HepG2 (cell line): Measurements from ENCODE around the gene RTEL1. TPM values are rescaled to one million over a fixed set of nuclear protein-coding genes. Genes with fewer than 3 reads are reported as not detected.

ENCODE experiments used
- ATAC-seq: fragments of 200-7000 bp; cut with Tn5 transposase; 3 replicates; pipeline ENCODE4 v1.9.1; 2020; ENCODE audit warnings: mild to moderate bottlenecking, moderate library complexity
- BruUV-seq: library from RNA; stranded (reverse); fragments of 400-500 nt; replicated peaks from 2 replicates; lab custom pipeline; 2021; lab: Mats Ljungman, UMichigan
- CTCF ChIA-PET: fragments of 300-600 bp; formaldehyde crosslinking; extraction: SDS; loops from one replicate; lab custom pipeline; 2021; ENCODE audit warnings: low total read pairs, inconsistent platforms, low intra/inter-chr PET ratio; lab: Yijun Ruan, JAX
- POLR2A ChIA-PET: fragments of 350-600 bp; sonication (Branson Sonifier 250); formaldehyde crosslinking; loops from one replicate; lab custom pipeline; 2020; ENCODE audit warnings: antibody characterized with exemption, inconsistent platforms; lab: Yijun Ruan, JAX
- DNase-seq: peaks from one replicate; pipeline ENCODE4 v3.0.0-alpha.2; 2015; ENCODE audit warnings: low spot score
- FAIRE-seq: peaks from 3 replicates; lab custom pipeline; 2011; peaks lifted over from hg19 to GRCh38; lab: Jason Lieb, UNC
- H2AFZ ChIP-seq: one replicate; pipeline ENCODE4 v1.6.1; 2011; ENCODE audit warnings: low read length, inconsistent platforms
- H3K27ac ChIP-seq: fragments of 300-600 bp; 3 replicates; pipeline ENCODE4 v1.8.0; 2011; ENCODE audit warnings: mixed run types, mild to moderate bottlenecking, mixed read lengths, low read length, inconsistent platforms; ENCODE audit not compliant: insufficient read depth; ENCODE audit errors: extremely low read length
- H3K27me3 ChIP-seq, 2 experiments: fragments of 200-600 bp in 1 of 2; 2 replicates in 1 of 2; 3 replicates in 1 of 2; pipeline versions ENCODE4 v1.6.0 to v1.8.0; 2011; ENCODE audit warnings: low read length in 2 of 2, mild to moderate bottlenecking in 2 of 2, moderate library complexity in 2 of 2, inconsistent platforms in 1 of 2; ENCODE audit not compliant: insufficient read depth in 2 of 2, control insufficient read depth in 1 of 2
- H3K36me3 ChIP-seq, 2 experiments: fragments of 200-600 bp in 1 of 2; replicated peaks in 1 of 2; 2 replicates in 1 of 2; 3 replicates in 1 of 2; pipeline versions ENCODE4 v1.5.1 to v1.8.0; 2011; ENCODE audit warnings: low read length in 2 of 2, inconsistent platforms in 1 of 2; ENCODE audit not compliant: insufficient read depth in 2 of 2, control insufficient read depth in 1 of 2
- H3K4me1 ChIP-seq: 2 replicates; pipeline ENCODE4 v1.5.1; 2012; ENCODE audit warnings: low read length, inconsistent platforms; ENCODE audit not compliant: insufficient read depth
- H3K4me2 ChIP-seq: 2 replicates; pipeline ENCODE4 v1.6.0; 2011; ENCODE audit warnings: low read depth, low read length, inconsistent platforms
- H3K4me3 ChIP-seq, 3 experiments: fragments of 200-600 bp in 1 of 3; sonication (generic), shearing (Covaris generic) in 1 of 3; replicated peaks in 1 of 3; 2 replicates each; pipeline ENCODE4 v1.5.1; 2011 to 2016; ENCODE audit warnings: low read length in 3 of 3, inconsistent platforms in 2 of 3, low read depth in 2 of 3, mild to moderate bottlenecking in 2 of 3, control low read depth in 1 of 3, mixed read lengths in 1 of 3; ENCODE audit not compliant: insufficient read depth in 1 of 3
- H3K79me2 ChIP-seq: one replicate; pipeline ENCODE4 v1.6.1; 2011; ENCODE audit warnings: low read length, inconsistent platforms; ENCODE audit not compliant: insufficient read depth
- H3K9ac ChIP-seq: 2 replicates; pipeline ENCODE4 v1.6.0; 2011; ENCODE audit warnings: mild to moderate bottlenecking, low read depth, low read length, inconsistent platforms; ENCODE audit not compliant: insufficient read depth
- H3K9me3 ChIP-seq: 2 replicates; pipeline ENCODE4 v1.5.1; 2012; ENCODE audit warnings: mild to moderate bottlenecking, low read length
- H4K20me1 ChIP-seq: 2 replicates; pipeline ENCODE4 v1.6.0; 2011; ENCODE audit warnings: inconsistent platforms, mild to moderate bottlenecking, low read length, moderate library complexity; ENCODE audit not compliant: insufficient read depth
- JUNB ChIP-seq: sonication (generic); formaldehyde crosslinking; IDR thresholded peaks from 2 replicates; pipeline ENCODE4 v1.8.0; 2022; ENCODE audit warnings: missing genetic modification reagents, mild to moderate bottlenecking, borderline replicate concordance
- ZNF546 ChIP-seq: sonication (generic); formaldehyde crosslinking; conservative IDR thresholded peaks from 2 replicates; pipeline ENCODE4 v1.8.1; 2023; ENCODE audit warnings: mild to moderate bottlenecking, missing genetic modification reagents
- ZNF570 ChIP-seq: sonication (generic); formaldehyde crosslinking; IDR thresholded peaks from 2 replicates; pipeline ENCODE4 v1.4.0; 2020; ENCODE audit warnings: mild to moderate bottlenecking, missing genetic modification reagents, borderline replicate concordance
- WGBS: methylation state at CpG from one replicate; pipeline ENCODE4 v1.1.6; 2017; ENCODE audit warnings: low lambda C conversion rate; 5-methylcytosine and 5-hydroxymethylcytosine counted together
- in situ Hi-C: cut with HindIII; loops from 2 replicates; pipeline ENCODE4 v1.10.0; 2017; ENCODE audit warnings: low pct_unique_long_range_greater_than_20kb; ENCODE audit not compliant: extremely low pct_ligation_motif_present
- intact Hi-C: fragments of 100-400 bp; cut with micrococcal nuclease; formaldehyde crosslinking; loops from one replicate; pipeline ENCODE4 v1.10.0; 2022; ENCODE audit not compliant: unreplicated experiment
- polyA plus RNA-seq, 8 experiments: library from polyadenylated mRNA; depleted of rRNA in 3 of 8; stranded (reverse) in 7 of 8; unstranded in 1 of 8; fragments of >200 nt; fragmentation: Illumina TruSeq in 4 of 8; extraction: Trizol in 4 of 8; gene quantifications; 2 replicates each; pipeline versions ENCODE4 v1.2.1 to v1.2.3, GENCODE V29; 2011 to 2016; ENCODE audit warnings: low read depth in 4 of 8, missing spikeins in 1 of 8, mixed read lengths in 1 of 8; ENCODE audit not compliant: insufficient read depth in 1 of 8
- total RNA-seq, 5 experiments: library from RNA; depleted of rRNA; stranded (reverse); fragments of >200 nt; fragmentation: Illumina TruSeq; extraction: Trizol; gene quantifications; 2 replicates each; pipeline ENCODE4 v1.2.3, GENCODE V29; 2016; ENCODE audit warnings: low read depth in 1 of 5
- TF ChIP-seq, protein P1 (sequence below): IDR thresholded peaks from 2 replicates; pipeline ENCODE4 v1.6.1; 2016; ENCODE audit warnings: mild to moderate bottlenecking, missing biosample characterization, missing genetic modification reagents
- TF ChIP-seq, protein P2 (sequence below): sonication (generic); formaldehyde crosslinking; IDR thresholded peaks from 2 replicates; pipeline ENCODE4 v1.9.0; 2021; ENCODE audit warnings: mild to moderate bottlenecking, missing genetic modification reagents
- TF ChIP-seq, protein P3 (sequence below): sonication (generic); formaldehyde crosslinking; IDR thresholded peaks from 2 replicates; pipeline ENCODE4 v1.5.0; 2020; ENCODE audit warnings: mild to moderate bottlenecking, missing genetic modification reagents, borderline replicate concordance

RTEL1 gene
- total and polyA plus RNA-seq, 2 of the 13 experiments (the other 11 are each of a cell fraction or from before 2014, with no cell fraction given): 21.8 to 36.4 TPM

DNA sequence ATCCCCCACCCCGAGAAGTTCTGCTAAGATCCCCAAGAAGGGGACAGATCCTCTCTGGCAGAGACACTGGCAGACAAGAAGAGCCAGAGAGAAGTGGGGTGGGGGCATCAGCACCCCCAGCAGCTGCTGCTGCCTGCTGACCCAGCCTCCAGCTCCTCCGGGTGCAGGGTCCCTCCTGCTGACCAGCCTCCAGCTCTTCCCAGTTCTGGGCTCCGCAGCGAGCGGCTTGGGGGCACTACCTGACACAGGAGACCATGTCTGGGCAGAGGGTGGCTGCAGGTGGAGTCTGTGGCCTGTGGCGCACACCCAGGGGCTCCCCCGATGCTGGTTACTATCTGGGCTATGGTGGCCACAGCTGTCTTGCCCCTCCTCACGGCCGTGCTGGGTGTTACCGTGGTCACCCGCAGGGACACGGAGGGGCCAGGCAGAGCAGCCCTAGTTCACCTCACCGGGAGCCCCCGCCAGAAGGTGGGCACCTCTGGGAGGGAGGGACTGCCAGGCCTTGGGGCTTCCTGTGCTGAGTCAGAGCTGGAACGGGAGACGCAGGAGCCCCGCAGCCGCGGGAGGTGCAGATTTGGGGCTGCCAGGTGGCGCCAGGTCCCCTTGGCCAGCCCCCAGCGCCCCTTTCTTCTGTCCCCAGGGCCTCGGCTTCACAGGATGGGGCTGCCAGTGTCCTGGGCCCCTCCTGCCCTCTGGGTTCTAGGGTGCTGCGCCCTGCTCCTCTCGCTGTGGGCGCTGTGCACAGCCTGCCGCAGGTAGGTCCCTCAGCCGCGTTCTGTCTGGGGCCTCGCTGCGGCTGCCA, 79.0 kb downstream of the RTEL1 start:
- in situ Hi-C loops (no loop called here), intact Hi-C loops (loop anchor here (5.0 kb wide), 1 partner anchor 200 kb away; the partner anchor contains the start of gene PTK6)
- Histone ChIP-seq H3K4me2 (peak overlapping the region; percentile 90), H3K27me3 (no peaks in the 10 kb centered on the region), H3K9me3 (no peaks in the 10 kb centered on the region), H3K36me3 (peaks cover 27 to 35% of the 10 kb centered on the region in 2 experiments), H3K27ac (peak overlapping the region; percentile 93), H2AFZ (no peak overlapping the region), H4K20me1 (no peaks in the 10 kb centered on the region), H3K4me3 (peak overlapping the region; percentile 46 to 93 (median 85); a peak in 5 of 6 replicates), H3K79me2 (peaks cover 35% of the 10 kb centered on the region), H3K4me1 (peaks cover 51% of the 10 kb centered on the region), H3K9ac (peak overlapping the region; percentile 72)
- DNase-seq (peak; percentile 60), FAIRE-seq (no peak), ATAC-seq (peak; percentile 34)
- ChIA-PET CTCF (interaction anchor here (2.5 kb wide), 1 partner anchor 30 kb away, joined by 8 read pairs; the partner anchor contains the start of genes ARFRP1 and ZGPAT), POLR2A (interaction anchor here (0.5 to 7.3 kb wide), 23 partner anchors 10 to 299 kb away, joined by 3 to 190 read pairs (median 4); partner anchors contain the start of genes ARFRP1, C20orf204, GMEB2 and SAMD10)
- TSS peak; percentile 37 for BruUV-seq
- 30% methylated on average over 15 of the region's 30 CpGs for WGBS
- TF ChIP-seq, protein P1, sequence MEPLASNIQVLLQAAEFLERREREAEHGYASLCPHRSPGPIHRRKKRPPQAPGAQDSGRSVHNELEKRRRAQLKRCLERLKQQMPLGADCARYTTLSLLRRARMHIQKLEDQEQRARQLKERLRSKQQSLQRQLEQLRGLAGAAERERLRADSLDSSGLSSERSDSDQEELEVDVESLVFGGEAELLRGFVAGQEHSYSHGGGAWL (CRISPR knock-in tag): 0 out of 2 replicates have a peak, but pooled peaks have one; percentile 62
- TF ChIP-seq, protein P2, sequence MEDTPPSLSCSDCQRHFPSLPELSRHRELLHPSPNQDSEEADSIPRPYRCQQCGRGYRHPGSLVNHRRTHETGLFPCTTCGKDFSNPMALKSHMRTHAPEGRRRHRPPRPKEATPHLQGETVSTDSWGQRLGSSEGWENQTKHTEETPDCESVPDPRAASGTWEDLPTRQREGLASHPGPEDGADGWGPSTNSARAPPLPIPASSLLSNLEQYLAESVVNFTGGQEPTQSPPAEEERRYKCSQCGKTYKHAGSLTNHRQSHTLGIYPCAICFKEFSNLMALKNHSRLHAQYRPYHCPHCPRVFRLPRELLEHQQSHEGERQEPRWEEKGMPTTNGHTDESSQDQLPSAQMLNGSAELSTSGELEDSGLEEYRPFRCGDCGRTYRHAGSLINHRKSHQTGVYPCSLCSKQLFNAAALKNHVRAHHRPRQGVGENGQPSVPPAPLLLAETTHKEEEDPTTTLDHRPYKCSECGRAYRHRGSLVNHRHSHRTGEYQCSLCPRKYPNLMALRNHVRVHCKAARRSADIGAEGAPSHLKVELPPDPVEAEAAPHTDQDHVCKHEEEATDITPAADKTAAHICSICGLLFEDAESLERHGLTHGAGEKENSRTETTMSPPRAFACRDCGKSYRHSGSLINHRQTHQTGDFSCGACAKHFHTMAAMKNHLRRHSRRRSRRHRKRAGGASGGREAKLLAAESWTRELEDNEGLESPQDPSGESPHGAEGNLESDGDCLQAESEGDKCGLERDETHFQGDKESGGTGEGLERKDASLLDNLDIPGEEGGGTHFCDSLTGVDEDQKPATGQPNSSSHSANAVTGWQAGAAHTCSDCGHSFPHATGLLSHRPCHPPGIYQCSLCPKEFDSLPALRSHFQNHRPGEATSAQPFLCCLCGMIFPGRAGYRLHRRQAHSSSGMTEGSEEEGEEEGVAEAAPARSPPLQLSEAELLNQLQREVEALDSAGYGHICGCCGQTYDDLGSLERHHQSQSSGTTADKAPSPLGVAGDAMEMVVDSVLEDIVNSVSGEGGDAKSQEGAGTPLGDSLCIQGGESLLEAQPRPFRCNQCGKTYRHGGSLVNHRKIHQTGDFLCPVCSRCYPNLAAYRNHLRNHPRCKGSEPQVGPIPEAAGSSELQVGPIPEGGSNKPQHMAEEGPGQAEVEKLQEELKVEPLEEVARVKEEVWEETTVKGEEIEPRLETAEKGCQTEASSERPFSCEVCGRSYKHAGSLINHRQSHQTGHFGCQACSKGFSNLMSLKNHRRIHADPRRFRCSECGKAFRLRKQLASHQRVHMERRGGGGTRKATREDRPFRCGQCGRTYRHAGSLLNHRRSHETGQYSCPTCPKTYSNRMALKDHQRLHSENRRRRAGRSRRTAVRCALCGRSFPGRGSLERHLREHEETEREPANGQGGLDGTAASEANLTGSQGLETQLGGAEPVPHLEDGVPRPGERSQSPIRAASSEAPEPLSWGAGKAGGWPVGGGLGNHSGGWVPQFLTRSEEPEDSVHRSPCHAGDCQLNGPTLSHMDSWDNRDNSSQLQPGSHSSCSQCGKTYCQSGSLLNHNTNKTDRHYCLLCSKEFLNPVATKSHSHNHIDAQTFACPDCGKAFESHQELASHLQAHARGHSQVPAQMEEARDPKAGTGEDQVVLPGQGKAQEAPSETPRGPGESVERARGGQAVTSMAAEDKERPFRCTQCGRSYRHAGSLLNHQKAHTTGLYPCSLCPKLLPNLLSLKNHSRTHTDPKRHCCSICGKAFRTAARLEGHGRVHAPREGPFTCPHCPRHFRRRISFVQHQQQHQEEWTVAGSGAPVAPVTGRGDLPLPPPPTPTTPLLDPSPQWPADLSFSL (CRISPR knock-in tag): no peak
- 0 out of 2 replicates have a peak, but pooled peaks have one; percentile 46 for TF ChIP-seq ZNF570
- no peak for TF ChIP-seq JUNB (CRISPR knock-in tag)
- TF ChIP-seq, protein P3, sequence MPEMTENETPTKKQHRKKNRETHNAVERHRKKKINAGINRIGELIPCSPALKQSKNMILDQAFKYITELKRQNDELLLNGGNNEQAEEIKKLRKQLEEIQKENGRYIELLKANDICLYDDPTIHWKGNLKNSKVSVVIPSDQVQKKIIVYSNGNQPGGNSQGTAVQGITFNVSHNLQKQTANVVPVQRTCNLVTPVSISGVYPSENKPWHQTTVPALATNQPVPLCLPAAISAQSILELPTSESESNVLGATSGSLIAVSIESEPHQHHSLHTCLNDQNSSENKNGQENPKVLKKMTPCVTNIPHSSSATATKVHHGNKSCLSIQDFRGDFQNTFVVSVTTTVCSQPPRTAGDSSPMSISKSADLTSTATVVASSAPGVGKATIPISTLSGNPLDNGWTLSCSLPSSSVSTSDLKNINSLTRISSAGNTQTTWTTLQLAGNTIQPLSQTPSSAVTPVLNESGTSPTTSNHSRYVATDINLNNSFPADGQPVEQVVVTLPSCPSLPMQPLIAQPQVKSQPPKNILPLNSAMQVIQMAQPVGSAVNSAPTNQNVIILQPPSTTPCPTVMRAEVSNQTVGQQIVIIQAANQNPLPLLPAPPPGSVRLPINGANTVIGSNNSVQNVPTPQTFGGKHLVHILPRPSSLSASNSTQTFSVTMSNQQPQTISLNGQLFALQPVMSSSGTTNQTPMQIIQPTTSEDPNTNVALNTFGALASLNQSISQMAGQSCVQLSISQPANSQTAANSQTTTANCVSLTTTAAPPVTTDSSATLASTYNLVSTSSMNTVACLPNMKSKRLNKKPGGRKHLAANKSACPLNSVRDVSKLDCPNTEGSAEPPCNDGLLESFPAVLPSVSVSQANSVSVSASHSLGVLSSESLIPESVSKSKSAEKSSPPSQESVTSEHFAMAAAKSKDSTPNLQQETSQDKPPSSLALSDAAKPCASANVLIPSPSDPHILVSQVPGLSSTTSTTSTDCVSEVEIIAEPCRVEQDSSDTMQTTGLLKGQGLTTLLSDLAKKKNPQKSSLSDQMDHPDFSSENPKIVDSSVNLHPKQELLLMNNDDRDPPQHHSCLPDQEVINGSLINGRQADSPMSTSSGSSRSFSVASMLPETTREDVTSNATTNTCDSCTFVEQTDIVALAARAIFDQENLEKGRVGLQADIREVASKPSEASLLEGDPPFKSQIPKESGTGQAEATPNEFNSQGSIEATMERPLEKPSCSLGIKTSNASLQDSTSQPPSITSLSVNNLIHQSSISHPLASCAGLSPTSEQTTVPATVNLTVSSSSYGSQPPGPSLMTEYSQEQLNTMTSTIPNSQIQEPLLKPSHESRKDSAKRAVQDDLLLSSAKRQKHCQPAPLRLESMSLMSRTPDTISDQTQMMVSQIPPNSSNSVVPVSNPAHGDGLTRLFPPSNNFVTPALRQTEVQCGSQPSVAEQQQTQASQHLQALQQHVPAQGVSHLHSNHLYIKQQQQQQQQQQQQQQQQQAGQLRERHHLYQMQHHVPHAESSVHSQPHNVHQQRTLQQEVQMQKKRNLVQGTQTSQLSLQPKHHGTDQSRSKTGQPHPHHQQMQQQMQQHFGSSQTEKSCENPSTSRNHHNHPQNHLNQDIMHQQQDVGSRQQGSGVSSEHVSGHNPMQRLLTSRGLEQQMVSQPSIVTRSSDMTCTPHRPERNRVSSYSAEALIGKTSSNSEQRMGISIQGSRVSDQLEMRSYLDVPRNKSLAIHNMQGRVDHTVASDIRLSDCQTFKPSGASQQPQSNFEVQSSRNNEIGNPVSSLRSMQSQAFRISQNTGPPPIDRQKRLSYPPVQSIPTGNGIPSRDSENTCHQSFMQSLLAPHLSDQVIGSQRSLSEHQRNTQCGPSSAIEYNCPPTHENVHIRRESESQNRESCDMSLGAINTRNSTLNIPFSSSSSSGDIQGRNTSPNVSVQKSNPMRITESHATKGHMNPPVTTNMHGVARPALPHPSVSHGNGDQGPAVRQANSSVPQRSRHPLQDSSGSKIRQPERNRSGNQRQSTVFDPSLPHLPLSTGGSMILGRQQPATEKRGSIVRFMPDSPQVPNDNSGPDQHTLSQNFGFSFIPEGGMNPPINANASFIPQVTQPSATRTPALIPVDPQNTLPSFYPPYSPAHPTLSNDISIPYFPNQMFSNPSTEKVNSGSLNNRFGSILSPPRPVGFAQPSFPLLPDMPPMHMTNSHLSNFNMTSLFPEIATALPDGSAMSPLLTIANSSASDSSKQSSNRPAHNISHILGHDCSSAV (CRISPR knock-in tag): no peak
- TF ChIP-seq ZNF546 (CRISPR knock-in tag): no peak
